ENCODE results near the gene RBFOX2. TPM values are rescaled to one million over a fixed set of nuclear protein-coding genes. Genes with fewer than 3 reads are reported as not detected.

Gene RBFOX2
- total and polyA plus RNA-seq, 10 of the 15 experiments (the other 5 are each of a cell fraction or from before 2014, with no cell fraction given): 0.01 to 2.7 (median 0.17) TPM; not detected in 4

DNA sequence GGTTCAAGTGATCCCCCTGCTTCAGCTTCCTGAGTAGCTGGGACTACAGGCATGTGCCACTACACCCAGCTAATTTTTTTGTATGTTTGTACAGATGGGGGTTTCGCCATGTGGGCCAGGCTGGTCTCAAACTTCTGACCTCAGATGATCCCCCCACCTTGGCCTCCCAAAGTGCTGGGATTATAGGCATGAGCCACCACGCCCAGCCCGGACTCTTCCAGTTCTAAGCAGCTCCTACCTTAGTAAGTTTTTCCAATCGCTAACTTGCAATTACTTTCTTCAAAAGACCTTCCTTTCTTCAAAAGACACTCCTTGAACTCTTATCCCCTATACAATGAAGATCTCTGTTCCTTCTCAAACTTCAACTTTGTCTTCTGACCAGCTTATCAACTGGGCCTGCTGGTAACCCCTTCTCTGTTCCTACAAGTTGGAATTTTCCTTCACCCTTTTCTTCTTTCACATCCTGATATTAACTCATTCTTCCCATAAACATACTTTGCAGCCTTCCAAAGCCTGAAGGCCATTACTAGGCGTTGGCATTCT, 25.8 kb downstream of the RBFOX2 start:
- WGBS (ENCODE audit: insufficient coverage, insufficient replicate concordance, low lambda C conversion rate, missing lambda C conversion rate): 20% methylated on average over 5 of the region's 5 CpGs

More for the DNA sequence above, 25.8 kb downstream of the RBFOX2 start:
- no TSS peak for BruUV-seq (replicated peaks)
- Histone ChIP-seq H4K20me1 (ENCODE audit: control insufficient read depth, insufficient read depth) (no peaks in the 10 kb centered on the region), H3K4me2 (ENCODE audit: control insufficient read depth, insufficient read depth) (no peak overlapping the region), H3K27ac (ENCODE audit: control insufficient read depth, insufficient read depth) (no peak overlapping the region), H2AFZ (ENCODE audit: control insufficient read depth, low read depth, low read length) (no peak overlapping the region), H3K79me2 (ENCODE audit: control insufficient read depth, insufficient read depth, low read length) (no peaks in the 10 kb centered on the region), H3K9me3 (replicated peaks; ENCODE audit: control insufficient read depth, insufficient read depth, low read length) (no peaks in the 10 kb centered on the region), H3K9ac (ENCODE audit: control insufficient read depth, insufficient read depth, low read length) (no peak overlapping the region), H3K4me3 (no peak overlapping the region), H3K4me1 (ENCODE audit: control insufficient read depth, insufficient read depth, low read length) (no peaks in the 10 kb centered on the region), H3K36me3 (ENCODE audit: control insufficient read depth in 2 of 2, insufficient read depth in 2 of 2, low read length in 1 of 2) (no peaks in the 10 kb centered on the region), H3K27me3 (replicated peaks in 1 of 2; ENCODE audit: control insufficient read depth in 2 of 2, insufficient read depth in 2 of 2, low read length in 1 of 2) (no peaks in the 10 kb centered on the region)
- RAD21 ChIA-PET (ENCODE audit: unreplicated experiment): no interaction called here
- CTCF ChIA-PET: interaction anchor here (0.5 kb wide), 1 partner anchor 55 kb away, joined by 3 read pairs; no protein-coding TSS in a partner anchor
- intact Hi-C loops (cut with micrococcal nuclease; ENCODE audit: unreplicated experiment): no loop called here
- SMC1A ChIA-PET (ENCODE audit: uncharacterized antibody, unreplicated experiment): no interaction called here
- POLR2A ChIA-PET: no interaction called here
- TF ChIP-seq EP300 (IDR thresholded peaks at IDR 0.05; ENCODE audit: borderline replicate concordance in 1 of 2, control insufficient read depth in 1 of 2, low read depth in 2 of 2, low read length in 2 of 2) (no peak), NFXL1 (IDR thresholded peaks at IDR 0.05; ENCODE audit: borderline replicate concordance) (no peak), PBX3 (IDR thresholded peaks at IDR 0.05; ENCODE audit: insufficient replicate concordance, low read depth, low read length) (no peak), PML (IDR thresholded peaks at IDR 0.05; ENCODE audit: low read length) (no peak), PAX5 (IDR thresholded peaks at IDR 0.05; ENCODE audit: borderline replicate concordance, low read depth, low read length) (no peak), PRDM15 (CRISPR knock-in tag; IDR thresholded peaks at IDR 0.05) (no peak), GABPA (IDR thresholded peaks at IDR 0.05; ENCODE audit: low read depth) (no peak)
- FAIRE-seq (no peak), ATAC-seq (no peak), DNase-seq (ENCODE audit: low read depth, low spot score) (no peak)
- in situ Hi-C loops (cut with MboI): no loop called here

Data from GM12878 (cell line).